ENCODE data around the gene IMMP2L.

The IMMP2L gene

DNA sequence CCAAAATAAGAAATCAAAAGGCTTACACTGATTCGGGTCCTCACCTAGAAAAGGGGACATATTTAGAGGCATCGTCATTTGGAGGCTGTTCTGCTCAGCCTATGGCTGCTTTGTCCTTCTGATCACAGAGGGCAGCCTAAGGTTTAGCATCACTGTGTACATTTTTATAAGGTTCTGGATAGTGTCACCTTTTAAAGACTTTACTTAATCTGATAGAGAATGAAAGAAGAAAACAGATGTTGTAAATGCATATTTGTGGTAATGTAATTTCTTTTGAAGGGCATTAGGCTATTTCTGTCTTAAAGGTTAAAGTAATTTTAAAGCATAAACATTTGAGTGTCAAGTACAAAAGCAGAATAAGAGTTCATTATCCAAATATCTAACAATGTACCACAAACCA lies 916.7 kb downstream of the IMMP2L start:
- no peak for DNase-seq (ENCODE audit: low read depth, low spot score)

GRCh38 chr7:110645060-110645459 lies 917.2 kb downstream of the IMMP2L start:
- no peak for DNase-seq (ENCODE audit: low read depth, low spot score)

DNA sequence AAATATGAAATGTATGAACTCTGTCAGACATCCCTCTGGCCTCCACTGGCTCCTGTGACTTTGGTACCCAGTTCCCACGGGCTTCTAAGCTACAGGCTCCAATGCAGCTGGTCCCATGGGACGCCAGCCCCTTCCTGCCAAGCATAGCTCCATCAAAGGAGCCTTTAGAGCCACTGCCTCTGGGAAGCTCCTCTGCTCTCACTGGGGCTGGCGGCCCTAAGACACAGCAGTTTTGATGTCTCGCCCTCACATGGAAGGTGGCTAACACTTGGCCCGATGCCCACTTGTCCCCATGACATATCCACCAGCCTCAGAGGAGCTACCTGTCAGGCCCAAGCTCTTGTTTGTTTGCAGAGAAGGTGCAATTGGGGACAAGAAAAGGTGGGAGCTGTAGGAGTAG lies 925.0 kb downstream of the IMMP2L start:
- DNase-seq (ENCODE audit: low read depth, low spot score): no peak

DNA sequence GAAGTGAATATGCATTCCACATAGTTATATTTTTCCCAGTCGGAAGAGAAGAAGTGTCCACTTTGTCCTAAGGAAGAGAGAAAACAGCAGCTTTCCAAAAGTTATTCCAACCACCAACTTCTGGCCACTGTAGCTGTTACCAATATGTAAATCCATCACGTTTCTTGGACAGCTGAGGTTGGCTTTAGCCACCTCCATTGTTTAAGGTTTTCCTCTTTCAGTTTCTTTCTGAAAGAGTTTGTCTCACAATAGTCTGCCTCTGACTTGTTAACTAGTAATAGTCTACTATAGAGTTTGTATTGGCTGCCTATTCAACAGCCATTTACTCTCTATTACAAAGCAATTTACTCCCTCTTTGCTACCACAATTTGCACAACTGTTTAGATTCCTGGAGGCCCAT lies 929.0 kb downstream of the IMMP2L start:
- no peak for DNase-seq (ENCODE audit: low read depth, low spot score)

DNA sequence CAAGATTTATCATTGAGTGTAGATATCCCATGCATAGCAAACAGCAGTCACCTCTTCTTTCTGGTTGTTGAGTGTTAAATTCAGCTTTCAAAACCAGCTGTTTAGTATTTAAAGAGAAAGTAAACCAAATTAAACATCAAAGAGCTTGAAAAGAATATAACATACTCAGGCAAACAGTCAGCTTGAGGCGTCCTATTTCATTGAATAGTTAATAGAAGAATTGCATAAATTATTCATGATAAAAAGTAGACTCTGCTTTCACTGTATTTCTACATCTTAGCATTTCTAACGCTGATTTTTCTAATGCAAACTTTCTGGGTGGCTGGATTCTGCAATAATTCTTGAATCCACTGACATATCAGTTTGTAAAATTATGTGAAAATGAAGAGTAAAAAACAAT lies 935.9 kb downstream of the IMMP2L start:
- DNase-seq (ENCODE audit: low read depth, low spot score): no peak

- DNase-seq (ENCODE audit: low read depth, low spot score): no peak
These were observed 937.0 kb downstream of the IMMP2L start for GRCh38 chr7:110625294-110625693.

DNA sequence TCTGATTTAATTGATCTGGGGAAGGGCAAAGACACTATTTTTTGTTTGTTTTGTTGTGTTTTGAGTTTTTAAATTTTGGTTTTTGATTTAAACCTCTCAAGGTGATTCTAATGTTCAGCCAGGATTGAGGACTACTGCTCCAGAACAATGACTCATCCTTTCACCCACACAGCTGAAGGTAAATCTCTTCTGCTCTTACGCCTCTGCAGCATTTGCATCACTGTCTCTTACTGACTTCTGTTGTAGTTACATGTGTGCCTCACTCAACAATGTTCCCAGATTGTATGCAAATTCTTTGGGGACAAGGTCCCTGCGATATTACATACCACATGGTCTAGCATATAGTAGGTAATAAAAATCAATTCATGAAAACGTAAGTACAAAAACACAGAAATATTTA lies 938.9 kb downstream of the IMMP2L start:
- DNase-seq (ENCODE audit: low read depth, low spot score): no peak

GRCh38 chr7:110621289-110621688 lies 941.0 kb downstream of the IMMP2L start:
- DNase-seq (ENCODE audit: low read depth, low spot score): no peak

- no peak for DNase-seq (ENCODE audit: low read depth, low spot score)
These were observed 942.1 kb downstream of the IMMP2L start for GRCh38 chr7:110620110-110620735.

Data from smooth muscle cell of the brain vasculature (primary cell).